CD4-positive, alpha-beta T cell treated with Interleukin-4 for 4 hours (primary cell): Measurements from ENCODE around the gene ZNRD2.

ENCODE experiments used
- DNase-seq: peaks from one replicate; pipeline ENCODE4 v3.0.0-alpha.2; 2020

Gene ZNRD2

GRCh38 chr11:65538915-65539743, 31.1 kb upstream of the ZNRD2 start:
- DNase-seq, result no peak

GRCh38 chr11:65539744-65540289, 30.5 kb upstream of the ZNRD2 start:
- DNase-seq, result no peak

GRCh38 chr11:65540290-65541092, 29.8 kb upstream of the ZNRD2 start:
- peak; percentile 86 for DNase-seq

GRCh38 chr11:65541093-65541982, 28.9 kb upstream of the ZNRD2 start:
- DNase-seq, result no peak

GRCh38 chr11:65542738-65543390, 27.4 kb upstream of the ZNRD2 start:
- DNase-seq, result no peak

- no peak for DNase-seq
Observed at GRCh38 chr11:65545853-65546216, 24.4 kb upstream of the ZNRD2 start.

- DNase-seq, result peak; percentile 97
Observed at GRCh38 chr11:65546217-65546958, 23.9 kb upstream of the ZNRD2 start.

GRCh38 chr11:65547446-65548125, 22.7 kb upstream of the ZNRD2 start:
- DNase-seq, result peak; percentile 48

GRCh38 chr11:65548395-65548794, 21.9 kb upstream of the ZNRD2 start:
- no peak for DNase-seq

GRCh38 chr11:65549096-65549495, 21.2 kb upstream of the ZNRD2 start:
- no peak for DNase-seq

- DNase-seq, result peak; percentile 64
Observed at GRCh38 chr11:65551572-65552387, 18.5 kb upstream of the ZNRD2 start.

GRCh38 chr11:65552388-65552951, 17.8 kb upstream of the ZNRD2 start:
- DNase-seq, result no peak

- peak; percentile 82 for DNase-seq
Observed at GRCh38 chr11:65553301-65554001, 16.8 kb upstream of the ZNRD2 start.

GRCh38 chr11:65554057-65554818, 16.0 kb upstream of the ZNRD2 start:
- DNase-seq, result no peak

GRCh38 chr11:65554842-65555430, 15.3 kb upstream of the ZNRD2 start:
- DNase-seq, result no peak

GRCh38 chr11:65555693-65556231, 14.5 kb upstream of the ZNRD2 start:
- no peak for DNase-seq
